HS-27A (cell line): Measurements from ENCODE around the gene PADI2.

Source experiments
- DNase-seq: peaks from one replicate; pipeline ENCODE4 v3.0.0-alpha.2; 2012; ENCODE audit warnings: low read depth, missing footprints

PADI2 gene

DNA sequence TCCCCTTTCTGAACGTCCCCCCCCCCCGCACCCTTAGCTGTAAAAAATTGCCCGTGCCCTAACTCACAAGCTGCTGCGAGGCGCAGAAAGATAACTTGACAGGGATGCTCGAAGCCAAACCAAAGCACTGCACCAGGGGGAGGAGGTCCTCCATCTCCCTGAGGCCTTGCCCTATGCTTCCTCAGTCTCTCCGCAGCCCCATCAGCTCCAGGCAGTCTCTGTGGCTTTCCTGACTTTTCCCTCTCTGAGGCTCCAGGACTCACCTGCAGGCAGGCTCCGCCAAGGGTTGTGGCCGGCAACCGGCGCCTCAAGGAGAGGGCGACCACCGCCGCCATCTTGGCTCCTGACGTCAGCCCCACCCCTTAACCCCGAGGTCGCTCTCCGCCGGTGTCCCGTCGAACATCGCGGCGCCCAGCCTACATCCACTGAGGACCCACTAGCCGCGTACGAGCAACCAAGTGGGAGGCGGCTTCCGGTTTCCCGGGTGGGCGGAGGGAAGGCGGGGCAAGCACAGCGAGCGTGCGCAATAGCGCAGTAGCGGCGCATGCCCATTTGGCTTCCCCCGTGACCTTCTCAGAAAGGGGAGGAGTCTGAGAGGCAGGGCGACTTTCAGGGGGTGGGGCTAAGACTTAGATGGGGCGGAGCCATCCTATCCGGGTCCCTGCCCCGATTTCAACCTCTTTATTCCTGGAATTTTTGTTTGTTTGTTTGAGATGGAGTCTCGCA lies 65.4 kb downstream of the PADI2 start, which contains the start of gene SDHB:
SDHB (minus strand) TSS at position 348 of the 726 bp plus-strand sequence; CDS start at position 335, 13 bp downstream.
- peak; percentile 96 for DNase-seq

DNA sequence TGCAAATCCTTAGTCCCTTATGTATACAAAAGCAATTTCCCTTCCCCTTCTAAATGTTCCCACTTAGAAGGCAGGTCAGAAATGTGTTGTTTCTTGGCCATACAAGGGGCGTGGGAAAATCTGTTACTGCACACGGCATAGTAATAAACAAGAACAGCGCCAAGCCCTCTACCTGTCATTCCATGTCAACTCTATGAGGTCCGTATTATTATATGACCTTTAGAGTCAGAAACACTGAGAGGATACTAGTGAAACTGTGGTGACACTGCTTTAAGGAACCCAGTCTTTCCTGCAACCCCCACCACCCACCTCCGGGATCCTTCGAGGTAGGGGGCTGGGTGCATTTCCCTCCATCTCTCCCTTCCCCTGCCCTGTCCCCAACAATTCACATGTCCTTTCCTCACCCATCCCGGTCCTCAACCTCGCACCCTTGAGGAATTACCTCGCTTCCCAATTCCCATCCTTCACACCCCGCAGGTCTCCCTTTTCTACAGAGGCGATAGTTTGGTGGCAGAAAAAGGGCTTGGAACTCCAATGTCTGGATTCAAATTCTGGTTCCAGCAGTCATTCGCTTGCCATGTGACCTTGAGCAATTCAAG lies 66.1 kb downstream of the PADI2 start:
- DNase-seq = no peak

- no peak for DNase-seq
These were observed 66.6 kb downstream of the PADI2 start for GRCh38 chr1:17052641-17053040.

- DNase-seq = no peak
These were observed 67.2 kb downstream of the PADI2 start for GRCh38 chr1:17052038-17052437.

DNA sequence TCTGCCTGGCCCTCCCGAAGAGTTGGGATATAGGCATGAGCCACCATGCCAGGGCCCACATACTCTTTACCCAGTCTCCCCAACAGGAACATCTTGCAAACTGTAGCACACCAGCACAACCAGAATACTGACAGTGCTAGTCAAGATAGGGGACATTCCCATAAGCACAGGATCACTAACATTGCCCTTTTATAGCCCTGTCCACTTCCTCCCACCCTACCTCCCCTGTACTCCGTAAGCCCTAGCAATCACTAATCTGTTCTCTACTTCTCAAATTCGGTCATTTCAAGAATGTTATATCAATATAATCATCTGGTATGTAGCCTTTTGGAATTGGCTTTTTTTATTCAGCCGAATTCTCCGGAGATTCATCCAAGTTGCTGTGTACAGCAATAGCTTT lies 71.3 kb downstream of the PADI2 start:
- DNase-seq = no peak

DNA sequence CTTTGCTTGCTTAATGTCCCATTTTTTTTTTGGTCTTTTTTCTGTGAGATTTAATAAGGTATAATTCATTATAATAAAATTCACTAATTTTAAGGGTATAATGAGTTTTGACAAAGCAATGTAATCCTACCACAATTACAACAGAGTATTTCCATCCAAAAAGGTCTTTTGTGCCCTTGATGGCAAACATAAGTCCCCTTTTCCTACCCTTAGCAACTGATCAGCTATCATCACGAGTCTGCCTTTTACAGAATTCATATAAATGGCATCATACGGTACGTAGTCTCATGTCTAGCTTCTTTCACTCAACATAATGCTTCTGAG lies 73.0 kb downstream of the PADI2 start:
- DNase-seq = no peak

DNA sequence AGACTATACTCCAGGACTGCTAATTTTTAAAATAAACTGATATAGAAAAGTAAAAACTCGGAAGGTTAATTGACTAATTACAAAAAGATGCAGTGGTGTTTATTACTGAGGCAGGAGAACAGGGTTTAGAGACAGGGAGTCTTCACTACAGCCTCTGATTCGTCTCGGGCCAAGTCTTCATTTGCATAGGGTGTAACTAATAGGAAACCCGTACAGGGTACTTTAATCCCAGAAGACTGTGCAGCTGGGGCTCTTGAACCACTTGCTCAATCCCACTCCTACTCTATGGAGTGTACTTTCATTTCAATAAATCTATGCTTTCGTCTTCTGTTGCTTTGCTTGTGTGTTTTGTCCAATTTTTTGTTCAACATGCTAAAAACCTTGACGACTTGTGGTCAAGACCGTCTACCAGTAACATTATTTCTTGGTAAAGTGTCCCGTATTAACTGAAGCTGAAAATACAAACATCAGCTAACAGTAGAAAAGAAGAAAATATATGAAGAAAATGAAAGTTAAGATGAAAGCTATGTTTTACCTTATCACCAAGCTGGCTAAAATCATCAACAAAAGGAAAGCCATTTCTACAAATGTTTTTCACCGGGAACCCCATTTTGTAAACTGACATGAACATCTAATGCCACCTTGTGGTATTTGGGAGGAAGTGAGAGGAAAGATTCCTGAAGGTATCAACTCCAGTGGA lies 73.5 kb downstream of the PADI2 start:
- no peak for DNase-seq

DNA sequence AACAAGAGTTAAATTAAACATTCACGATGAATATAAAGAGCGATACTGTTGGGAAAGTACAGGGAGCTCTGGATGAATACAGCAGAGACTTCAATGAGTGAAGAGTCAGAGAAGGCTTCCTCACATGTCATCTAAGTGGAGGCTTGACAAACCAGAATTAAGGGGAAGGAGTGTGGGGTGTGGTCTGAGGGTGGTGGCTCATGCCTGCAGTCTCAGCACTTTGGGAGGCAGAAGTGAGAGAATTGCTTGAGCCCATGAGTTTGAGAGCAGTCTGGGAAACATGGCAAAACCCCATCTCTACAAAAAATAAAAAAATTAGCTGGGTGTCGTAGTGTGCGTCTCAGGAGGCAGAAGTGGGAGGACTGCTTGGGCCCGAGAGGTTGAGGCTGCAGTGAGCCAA lies 74.1 kb downstream of the PADI2 start:
- no peak for DNase-seq

- DNase-seq = no peak
These were observed 75.6 kb downstream of the PADI2 start for GRCh38 chr1:17043676-17044075.

GRCh38 chr1:17040135-17040534 lies 79.1 kb downstream of the PADI2 start:
- no peak for DNase-seq

GRCh38 chr1:17039522-17039921 lies 79.7 kb downstream of the PADI2 start:
- DNase-seq = no peak

- no peak for DNase-seq
These were observed 85.8 kb downstream of the PADI2 start for GRCh38 chr1:17033481-17033880.

DNA sequence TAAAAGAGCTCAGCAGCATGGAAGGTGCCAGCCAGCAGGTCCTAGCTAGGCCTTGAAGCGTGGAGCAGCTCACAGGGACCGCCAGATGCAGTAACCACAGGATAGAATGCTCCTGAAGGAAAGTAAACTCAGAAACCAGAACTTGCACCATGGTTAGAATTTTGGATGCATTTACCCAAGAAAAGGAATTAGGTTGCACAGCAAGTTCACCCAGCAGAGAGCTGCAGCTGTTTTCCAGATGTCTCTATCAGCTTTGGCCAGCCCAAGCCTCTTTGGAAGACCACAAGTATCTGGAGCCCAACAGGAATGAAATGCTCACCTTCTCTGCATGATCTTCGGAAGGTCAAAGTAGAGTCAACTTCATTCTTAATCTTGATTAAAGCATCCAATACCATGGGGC lies 86.5 kb downstream of the PADI2 start:
- DNase-seq = no peak

DNA sequence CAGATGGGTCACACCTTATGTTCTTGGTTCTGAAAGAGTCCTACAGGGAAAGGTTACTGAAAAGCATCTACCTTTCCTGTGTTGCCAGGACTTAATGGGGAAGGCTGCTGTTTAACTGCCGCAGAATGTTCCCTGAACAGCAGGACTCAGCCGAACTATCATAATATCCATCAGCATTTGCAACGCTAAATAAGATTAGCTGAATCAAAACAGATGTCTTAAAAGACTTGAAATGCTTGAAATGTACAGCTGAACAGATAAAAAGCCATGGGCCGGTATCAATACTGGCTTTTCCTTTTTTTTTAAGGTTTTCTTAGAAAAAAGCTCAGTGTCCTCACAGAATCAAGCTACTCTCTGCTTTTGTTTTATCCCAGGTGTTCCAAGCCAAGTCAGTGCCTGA lies 87.8 kb downstream of the PADI2 start:
- DNase-seq = no peak

GRCh38 chr1:17030206-17030605 lies 89.0 kb downstream of the PADI2 start:
- DNase-seq = no peak

- DNase-seq = no peak
These were observed 90.5 kb downstream of the PADI2 start for GRCh38 chr1:17028662-17029188.

DNA sequence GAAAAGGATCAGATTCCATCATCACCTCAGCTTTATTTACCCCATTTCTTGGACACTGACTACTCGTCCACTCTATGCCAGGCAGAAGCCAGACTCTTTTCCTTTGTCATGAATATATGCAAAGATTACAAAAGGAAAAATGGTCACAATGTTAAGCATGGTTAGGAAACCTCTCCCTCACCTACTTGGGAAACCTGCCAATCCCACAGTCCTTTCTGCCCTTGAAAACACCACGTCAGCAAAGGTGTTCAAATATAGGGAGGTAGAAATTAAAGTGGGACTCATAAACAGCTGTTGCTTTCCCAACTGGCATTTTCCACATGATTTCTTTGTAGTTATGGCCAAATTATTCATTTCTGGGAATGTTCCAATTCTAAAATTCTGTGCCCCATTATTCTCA lies 91.4 kb downstream of the PADI2 start:
- no peak for DNase-seq

DNA sequence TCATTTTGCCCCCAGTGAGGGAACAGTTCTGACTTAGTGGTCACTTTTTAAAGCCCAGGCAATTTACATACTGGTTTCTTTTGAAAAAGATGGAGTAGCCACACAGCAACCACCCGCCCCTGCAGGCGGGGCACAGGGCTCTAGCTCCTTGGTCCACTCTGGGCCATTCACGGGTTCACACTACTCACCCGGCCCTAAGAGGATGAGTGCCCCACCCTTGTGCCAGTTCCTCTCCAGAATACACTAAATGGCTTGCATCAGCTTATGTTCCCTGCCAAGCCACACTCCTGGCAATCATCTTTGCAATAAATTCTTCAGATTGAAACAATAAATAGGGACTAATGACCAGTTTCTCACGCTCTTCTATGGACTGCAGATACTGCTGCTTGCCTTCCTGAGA lies 91.8 kb downstream of the PADI2 start:
- DNase-seq = no peak

GRCh38 chr1:17024721-17025120 lies 94.5 kb downstream of the PADI2 start:
- no peak for DNase-seq

DNA sequence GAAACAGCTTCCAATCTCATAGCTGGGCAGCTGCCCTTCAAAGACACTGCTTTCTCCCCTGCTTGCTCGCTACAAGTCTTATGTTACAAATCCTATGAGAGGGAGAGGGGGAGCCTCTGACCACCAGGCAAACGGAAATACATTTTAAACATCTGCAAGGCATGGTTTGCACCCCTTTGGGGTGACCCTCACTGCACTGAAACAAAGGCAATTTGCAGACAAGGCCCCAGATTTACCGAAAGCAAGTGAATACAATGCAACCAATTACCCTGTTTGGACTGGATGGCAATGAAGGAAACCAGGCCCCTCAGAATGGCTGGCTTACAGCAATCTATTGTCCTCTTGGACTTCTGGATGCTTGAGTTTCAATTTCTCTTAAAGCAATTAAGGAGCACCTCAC lies 95.7 kb downstream of the PADI2 start:
- no peak for DNase-seq

DNA sequence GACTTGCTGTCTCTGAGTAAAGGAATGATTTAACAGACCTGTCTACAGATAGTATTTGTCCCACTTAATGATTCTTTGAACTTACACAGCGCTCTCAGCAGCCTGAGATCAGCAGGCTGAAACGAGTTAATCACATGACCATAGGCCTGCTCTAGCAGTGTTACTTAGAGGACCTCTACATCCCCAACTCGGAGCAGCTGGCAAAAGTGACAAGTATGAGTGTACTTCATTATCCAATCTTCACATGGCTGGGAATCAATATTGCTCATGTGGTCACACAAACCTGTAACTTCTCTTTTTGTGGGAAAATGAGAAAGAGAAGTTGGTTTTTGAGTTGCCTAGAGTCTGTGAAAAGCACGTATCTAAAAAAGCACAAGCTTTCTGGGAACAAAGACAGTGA lies 96.1 kb downstream of the PADI2 start:
- no peak for DNase-seq

DNA sequence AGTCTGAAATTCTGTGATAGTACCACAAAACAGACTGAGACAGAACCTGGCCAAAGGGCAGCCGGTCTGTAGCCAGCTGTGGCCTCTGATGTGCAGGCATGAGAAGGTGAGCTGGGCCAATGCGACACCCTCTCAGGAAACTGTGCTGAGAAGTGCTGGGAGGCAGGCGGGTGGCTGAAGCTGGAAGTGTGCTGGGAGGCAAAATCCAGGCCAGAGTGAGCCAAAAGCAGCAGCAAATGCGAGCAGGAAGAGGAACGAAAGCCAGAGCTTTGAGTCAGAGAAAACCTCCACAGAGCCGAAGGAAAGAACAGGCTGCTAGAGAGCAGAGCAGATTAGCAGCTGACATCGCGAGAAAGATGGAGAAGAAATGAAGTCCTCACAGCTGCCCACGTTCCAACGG lies 97.4 kb downstream of the PADI2 start:
- DNase-seq = no peak

- DNase-seq = no peak
These were observed 98.7 kb downstream of the PADI2 start for GRCh38 chr1:17020502-17020901.
